Measurements from ENCODE around the gene SULT4A1. TPM values are rescaled to one million over a fixed set of nuclear protein-coding genes. Genes with fewer than 3 reads are reported as not detected.

The SULT4A1 gene
- polyA plus RNA-seq, 1 experiment: 0.39 TPM

DNA sequence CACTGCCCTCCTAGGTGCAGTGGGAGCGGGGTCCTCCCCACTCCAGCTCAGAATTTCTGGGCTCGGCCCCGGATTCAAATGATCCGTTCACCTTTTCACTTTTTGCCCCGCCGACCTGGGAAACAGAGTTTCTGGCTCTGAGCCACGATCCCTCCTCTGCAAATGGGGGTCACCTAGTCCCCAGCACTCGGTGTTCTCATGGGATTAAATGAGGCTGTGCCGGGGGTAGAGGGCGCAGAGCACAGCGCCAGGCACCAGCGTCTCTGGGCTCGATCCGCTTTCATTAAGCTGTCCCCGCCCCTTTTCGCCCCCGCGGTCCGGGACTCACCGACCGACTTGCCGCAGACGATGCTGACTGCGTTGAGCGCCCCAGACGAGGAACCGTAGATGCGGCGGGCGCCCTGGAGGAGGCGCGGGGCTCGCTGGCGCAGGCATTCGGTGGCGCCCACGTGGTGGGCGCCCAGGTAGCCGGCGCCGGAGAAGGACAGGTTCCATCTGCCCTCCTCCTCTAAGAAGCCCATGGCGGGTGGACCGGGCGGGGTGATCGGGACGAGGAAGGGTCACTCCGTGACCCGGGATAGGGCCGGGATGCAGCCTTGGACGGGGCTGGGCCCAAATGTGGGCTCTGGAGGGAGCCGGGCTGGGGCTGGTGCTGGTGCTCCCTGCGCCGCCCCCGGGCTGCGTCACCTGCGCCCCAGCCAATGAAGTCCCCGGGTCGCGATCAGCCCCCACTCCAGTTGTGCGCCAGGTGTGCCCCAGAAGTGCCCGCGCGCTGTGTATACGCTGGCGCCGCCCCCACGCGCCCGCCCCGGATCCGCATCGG lies 29.3 kb upstream of the SULT4A1 start, which contains the start of gene PNPLA5:
PNPLA5 (minus strand) TSS at position 654 of the 823 bp plus-strand sequence; CDS start at position 521, 133 bp downstream.
- ChIA-PET POLR2A (no interaction called here), CTCF (interaction anchor here (1.8 to 13.0 kb wide), 3 partner anchors 8 to 53 kb away, joined by 6 to 178 read pairs (median 12); no protein-coding TSS in a partner anchor)

DNA sequence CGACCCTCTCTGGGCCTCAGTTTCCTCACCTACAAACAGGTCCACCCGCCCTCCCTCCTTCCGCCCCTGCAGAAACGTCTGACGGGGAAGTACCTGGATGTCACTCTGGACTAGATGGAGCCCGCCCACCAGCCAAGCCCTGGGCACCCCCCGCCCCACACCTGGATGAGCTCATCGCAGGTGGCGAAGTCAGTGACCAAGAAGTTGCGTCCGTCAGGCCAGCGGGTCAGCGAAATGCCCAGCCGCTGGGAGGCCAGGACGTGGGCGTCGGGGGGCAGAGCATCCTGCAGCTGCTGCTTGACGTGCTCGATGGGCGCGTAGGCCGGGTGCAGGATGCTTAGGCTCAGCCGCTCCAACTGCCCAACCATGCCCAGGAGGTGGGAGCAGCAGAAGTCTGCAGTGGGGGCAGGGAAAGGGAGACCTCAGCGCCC lies 28.6 kb upstream of the SULT4A1 start:
- POLR2A ChIA-PET: no interaction called here
- CTCF ChIA-PET: interaction anchor here (1.8 to 13.0 kb wide), 4 partner anchors 8 to 54 kb away, joined by 6 to 178 read pairs (median 10); no protein-coding TSS in a partner anchor

More for the DNA sequence above, 29.3 kb upstream of the SULT4A1 start, which contains the start of gene PNPLA5:
- peak within 1 kb of the TSS; percentile 24 for H3K4me3 ChIP-seq (ENCODE audit: low read depth, low read length)
- TF ChIP-seq, protein P1, sequence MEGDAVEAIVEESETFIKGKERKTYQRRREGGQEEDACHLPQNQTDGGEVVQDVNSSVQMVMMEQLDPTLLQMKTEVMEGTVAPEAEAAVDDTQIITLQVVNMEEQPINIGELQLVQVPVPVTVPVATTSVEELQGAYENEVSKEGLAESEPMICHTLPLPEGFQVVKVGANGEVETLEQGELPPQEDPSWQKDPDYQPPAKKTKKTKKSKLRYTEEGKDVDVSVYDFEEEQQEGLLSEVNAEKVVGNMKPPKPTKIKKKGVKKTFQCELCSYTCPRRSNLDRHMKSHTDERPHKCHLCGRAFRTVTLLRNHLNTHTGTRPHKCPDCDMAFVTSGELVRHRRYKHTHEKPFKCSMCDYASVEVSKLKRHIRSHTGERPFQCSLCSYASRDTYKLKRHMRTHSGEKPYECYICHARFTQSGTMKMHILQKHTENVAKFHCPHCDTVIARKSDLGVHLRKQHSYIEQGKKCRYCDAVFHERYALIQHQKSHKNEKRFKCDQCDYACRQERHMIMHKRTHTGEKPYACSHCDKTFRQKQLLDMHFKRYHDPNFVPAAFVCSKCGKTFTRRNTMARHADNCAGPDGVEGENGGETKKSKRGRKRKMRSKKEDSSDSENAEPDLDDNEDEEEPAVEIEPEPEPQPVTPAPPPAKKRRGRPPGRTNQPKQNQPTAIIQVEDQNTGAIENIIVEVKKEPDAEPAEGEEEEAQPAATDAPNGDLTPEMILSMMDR (IDR thresholded peaks at IDR 0.05; ENCODE audit: insufficient read depth, low read depth, low read length): no peak
- peaks cover 21% of the 10 kb centered on the region for H3K27me3 ChIP-seq (ENCODE audit: control insufficient read depth, insufficient read depth, low read length)
- no peak for DNase-seq (ENCODE audit: low read depth)
- H3K36me3 ChIP-seq (ENCODE audit: control insufficient read depth, insufficient read depth, low read length): no peaks in the 10 kb centered on the region

DNA sequence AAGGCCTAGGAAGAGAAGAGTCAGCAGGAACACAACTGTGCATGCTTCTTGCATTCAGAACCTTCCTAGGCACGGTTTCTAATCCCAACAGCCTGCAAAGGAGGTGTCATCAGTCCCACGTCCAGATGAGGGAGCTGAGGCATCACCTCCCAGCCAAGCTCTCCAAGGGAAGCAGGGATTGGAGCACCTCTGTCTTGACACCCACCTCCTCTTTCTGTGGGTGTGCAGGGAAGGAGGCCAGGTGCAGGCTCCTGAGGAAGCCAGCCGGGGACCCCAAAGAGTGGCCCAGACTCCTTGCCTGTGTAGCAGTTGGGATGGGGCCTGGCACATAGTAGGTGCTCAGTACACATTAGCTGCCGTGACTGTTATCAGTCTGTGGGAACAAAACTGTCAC lies 27.5 kb upstream of the SULT4A1 start:
- ChIA-PET POLR2A (no interaction called here), CTCF (interaction anchor here (0.7 to 13.0 kb wide), 11 partner anchors 9 to 62 kb away, joined by 3 to 178 read pairs (median 4); no protein-coding TSS in a partner anchor)
- no peaks in the 10 kb centered on the region for H3K36me3 ChIP-seq (ENCODE audit: control insufficient read depth, insufficient read depth, low read length)
- H3K27me3 ChIP-seq (ENCODE audit: control insufficient read depth, insufficient read depth, low read length): peaks cover 25% of the 10 kb centered on the region
- no peak for DNase-seq (ENCODE audit: low read depth)
- TF ChIP-seq, protein P1 (IDR thresholded peaks at IDR 0.05; ENCODE audit: insufficient read depth, low read depth, low read length): peak; percentile 41
- H3K4me3 ChIP-seq (ENCODE audit: low read depth, low read length): no peak overlapping the region

More for the DNA sequence above, 28.6 kb upstream of the SULT4A1 start:
- TF ChIP-seq, protein P1 (IDR thresholded peaks at IDR 0.05; ENCODE audit: insufficient read depth, low read depth, low read length): no peak
- no peaks in the 10 kb centered on the region for H3K36me3 ChIP-seq (ENCODE audit: control insufficient read depth, insufficient read depth, low read length)
- no peak overlapping the region for H3K4me3 ChIP-seq (ENCODE audit: low read depth, low read length)
- peaks cover 23% of the 10 kb centered on the region for H3K27me3 ChIP-seq (ENCODE audit: control insufficient read depth, insufficient read depth, low read length)
- DNase-seq (ENCODE audit: low read depth): no peak

DNA sequence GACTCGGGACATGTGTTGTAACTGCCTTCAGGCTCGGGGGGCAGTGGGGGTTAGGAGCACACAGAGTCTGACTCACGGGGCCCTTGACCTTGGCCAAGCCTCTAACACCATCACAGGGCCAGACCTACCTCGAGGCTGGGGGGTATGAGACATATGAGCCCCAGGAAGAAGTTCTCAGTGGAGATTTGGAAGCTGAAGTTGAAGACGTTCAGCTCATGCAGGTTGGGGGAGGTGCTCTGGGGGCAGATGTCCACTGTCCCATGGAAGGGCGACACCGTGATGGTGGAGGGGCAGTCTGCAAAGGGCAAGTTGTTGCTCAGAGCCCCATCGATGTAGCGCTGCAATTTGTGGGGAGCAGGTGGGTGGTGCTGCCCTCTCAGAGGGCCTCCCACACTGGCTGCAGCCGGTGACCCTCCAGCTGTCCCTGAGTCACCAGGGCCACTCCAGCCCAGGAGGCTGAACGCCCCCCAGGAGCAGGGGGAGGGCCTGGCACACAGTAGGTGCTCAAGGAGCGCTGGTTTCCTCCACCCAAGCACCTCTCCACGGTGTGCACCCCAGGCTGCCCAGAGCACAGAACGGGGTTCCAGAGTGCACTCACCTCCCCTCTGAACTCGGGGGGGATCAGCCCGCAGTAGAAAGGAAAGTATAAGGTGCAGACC lies 27.0 kb upstream of the SULT4A1 start:
- POLR2A ChIA-PET: no interaction called here
- DNase-seq (ENCODE audit: low read depth): no peak
- Histone ChIP-seq H3K4me3 (ENCODE audit: low read depth, low read length) (no peak overlapping the region), H3K27me3 (ENCODE audit: control insufficient read depth, insufficient read depth, low read length) (peaks cover 25% of the 10 kb centered on the region), H3K36me3 (ENCODE audit: control insufficient read depth, insufficient read depth, low read length) (no peaks in the 10 kb centered on the region)
- TF ChIP-seq, protein P1 (IDR thresholded peaks at IDR 0.05; ENCODE audit: insufficient read depth, low read depth, low read length): no peak
- CTCF ChIA-PET: interaction anchor here (0.7 to 13.0 kb wide), 11 partner anchors 9 to 63 kb away, joined by 3 to 178 read pairs (median 4); no protein-coding TSS in a partner anchor

DNA sequence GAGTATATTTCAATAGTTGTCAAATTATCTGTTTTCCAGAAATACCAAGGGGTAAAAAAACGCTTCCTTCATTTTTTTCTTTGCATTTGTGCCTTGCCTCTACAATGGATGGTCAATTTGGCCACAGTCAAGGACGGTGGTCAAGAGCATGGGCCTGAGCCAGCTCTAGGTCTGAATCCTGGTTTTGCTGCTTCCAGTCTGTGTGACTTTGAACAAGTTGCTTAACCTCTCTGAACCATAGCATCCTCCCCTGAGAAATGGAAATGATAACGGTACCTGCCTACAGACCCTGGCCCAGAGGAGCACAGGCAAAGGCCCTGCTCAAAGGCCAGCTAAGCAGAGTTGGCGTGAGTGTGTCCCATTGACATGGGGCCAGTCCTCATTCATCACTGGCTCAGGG lies 26.4 kb upstream of the SULT4A1 start:
- CTCF ChIA-PET: interaction anchor here (1.1 to 13.0 kb wide), 7 partner anchors 8 to 56 kb away, joined by 3 to 178 read pairs (median 4); no protein-coding TSS in a partner anchor
- peaks cover 25% of the 10 kb centered on the region for H3K27me3 ChIP-seq (ENCODE audit: control insufficient read depth, insufficient read depth, low read length)
- TF ChIP-seq, protein P1 (IDR thresholded peaks at IDR 0.05; ENCODE audit: insufficient read depth, low read depth, low read length): no peak
- no peak overlapping the region for H3K4me3 ChIP-seq (ENCODE audit: low read depth, low read length)
- H3K36me3 ChIP-seq (ENCODE audit: control insufficient read depth, insufficient read depth, low read length): no peaks in the 10 kb centered on the region
- POLR2A ChIA-PET: no interaction called here
- DNase-seq (ENCODE audit: low read depth): no peak

Data from BJ (cell line).